NCI-H2171 treated with DMSO at 0.1 percent for 48 hours (cell line): ENCODE results near the gene SLCO3A1.
"Not testable (repeated sequence)": the region's sequence is repeated elsewhere in the genome, so short reads cannot be mapped to it uniquely, and the experiment has no call there.

Experiments used
- DNase-seq: peaks from one replicate; lab custom pipeline; 2025; lab: John Stamatoyannopoulos, UW

The SLCO3A1 gene

GRCh38 chr15:92161039-92161670 is 307.6 kb downstream of the SLCO3A1 start:
- DNase-seq, result peak; percentile 56

- DNase-seq, result no peak
Observed at GRCh38 chr15:92162657-92163056, 309.1 kb downstream of the SLCO3A1 start.

- no peak for DNase-seq
Observed at GRCh38 chr15:92163641-92164040, 310.1 kb downstream of the SLCO3A1 start.

- DNase-seq, result no peak
Observed at GRCh38 chr15:92164327-92165000, 311.0 kb downstream of the SLCO3A1 start.

- no peak for DNase-seq
Observed at GRCh38 chr15:92165001-92165346, 311.5 kb downstream of the SLCO3A1 start.

GRCh38 chr15:92166029-92166428 is 312.5 kb downstream of the SLCO3A1 start:
- DNase-seq, result no peak

GRCh38 chr15:92166751-92167405 is 313.4 kb downstream of the SLCO3A1 start:
- DNase-seq, result peak; percentile 35

GRCh38 chr15:92167451-92167850 is 313.9 kb downstream of the SLCO3A1 start:
- DNase-seq, result no peak

GRCh38 chr15:92168066-92168683 is 314.7 kb downstream of the SLCO3A1 start:
- no peak for DNase-seq

- no peak for DNase-seq
Observed at GRCh38 chr15:92170897-92171296, 317.4 kb downstream of the SLCO3A1 start.

- DNase-seq, result peak; percentile 65
Observed at GRCh38 chr15:92178911-92179310, 325.4 kb downstream of the SLCO3A1 start.

- peak; percentile 25 for DNase-seq
Observed at GRCh38 chr15:92184142-92184541, 330.6 kb downstream of the SLCO3A1 start.

GRCh38 chr15:92184679-92185230 is 331.2 kb downstream of the SLCO3A1 start:
- DNase-seq, result no peak

GRCh38 chr15:92187975-92188374 is 334.5 kb downstream of the SLCO3A1 start:
- no peak for DNase-seq

- DNase-seq, result no peak
Observed at GRCh38 chr15:92189166-92189565, 335.7 kb downstream of the SLCO3A1 start.

GRCh38 chr15:92195241-92195640 is 341.7 kb downstream of the SLCO3A1 start:
- no peak for DNase-seq

- no peak for DNase-seq
Observed at GRCh38 chr15:92196342-92196741, 342.8 kb downstream of the SLCO3A1 start.

GRCh38 chr15:92197746-92198145 is 344.2 kb downstream of the SLCO3A1 start:
- no peak for DNase-seq

- DNase-seq, result no peak
Observed at GRCh38 chr15:92200891-92201290, 347.4 kb downstream of the SLCO3A1 start.

GRCh38 chr15:92205255-92205739 is 351.8 kb downstream of the SLCO3A1 start:
- no peak for DNase-seq

- DNase-seq, result not testable (repeated sequence)
Observed at GRCh38 chr15:92207601-92208000, 354.1 kb downstream of the SLCO3A1 start.
